SH-SY5Y (cell line): ENCODE measurements around the gene DIP2C.

Experiments used
- GATA2 ChIP-seq: IDR thresholded peaks from 2 replicates; pipeline ENCODE4 v1.6.1; 2011; ENCODE audit warnings: mild to moderate bottlenecking, low read depth, low read length
- GATA3 ChIP-seq: IDR thresholded peaks from 2 replicates; pipeline ENCODE4 v1.6.1; 2011; ENCODE audit warnings: low read depth, mild to moderate bottlenecking, low read length, moderate library complexity

- no peak for TF ChIP-seq GATA3
- no peak for TF ChIP-seq GATA2
Observed at GRCh38 chr10:437698-438490, 251.6 kb downstream of the DIP2C start.
